HUES48 (cell line): ENCODE data around the gene RBM47.
A peak's percentile ranks its signal among the peaks of the same experiment; 100 is the strongest.
"Not testable (repeated sequence)": the region's sequence is repeated elsewhere in the genome, so short reads cannot be mapped to it uniquely, and the experiment has no call there.

Experiments used
- H3K27ac ChIP-seq: one replicate; pipeline ENCODE4 v1.7.0; 2013; ENCODE audit warnings: low read depth, low read length, inconsistent platforms
- H3K27me3 ChIP-seq: 2 replicates; pipeline ENCODE4 v1.6.1; 2013; ENCODE audit warnings: mild to moderate bottlenecking, low read length; ENCODE audit not compliant: control insufficient read depth, insufficient read depth
- H3K36me3 ChIP-seq: 2 replicates; pipeline ENCODE4 v1.6.1; 2013; ENCODE audit warnings: low read length; ENCODE audit not compliant: control insufficient read depth, insufficient read depth
- H3K4me1 ChIP-seq: 2 replicates; pipeline ENCODE4 v1.6.1; 2013; ENCODE audit warnings: mild to moderate bottlenecking, low read length; ENCODE audit not compliant: control insufficient read depth, insufficient read depth
- H3K4me3 ChIP-seq: 2 replicates; pipeline ENCODE4 v1.5.1; 2013; ENCODE audit warnings: mild to moderate bottlenecking, low read depth, low read length
- H3K9ac ChIP-seq: 2 replicates; pipeline ENCODE4 v1.6.1; 2013; ENCODE audit warnings: mild to moderate bottlenecking, low read depth, low read length, moderate library complexity
- H3K9me3 ChIP-seq: 2 replicates; pipeline ENCODE4 v1.6.1; 2013; ENCODE audit warnings: low read length; ENCODE audit not compliant: control insufficient read depth, insufficient read depth

Gene RBM47

GRCh38 chr4:40406340-40406739, 223.3 kb downstream of the RBM47 start:
- no peak overlapping the region for H3K27ac ChIP-seq
- peaks cover 17% of the 10 kb centered on the region for H3K9me3 ChIP-seq
- H3K4me3 ChIP-seq: no peak overlapping the region
- no peaks in the 10 kb centered on the region for H3K4me1 ChIP-seq
- no peaks in the 10 kb centered on the region for H3K36me3 ChIP-seq
- no peak overlapping the region for H3K9ac ChIP-seq
- no peaks in the 10 kb centered on the region for H3K27me3 ChIP-seq

GRCh38 chr4:40405193-40405592, 224.5 kb downstream of the RBM47 start:
- Histone ChIP-seq H3K9ac (no peak overlapping the region), H3K4me3 (no peak overlapping the region), H3K4me1 (no peaks in the 10 kb centered on the region), H3K9me3 (peaks cover 17% of the 10 kb centered on the region), H3K36me3 (no peaks in the 10 kb centered on the region), H3K27me3 (no peaks in the 10 kb centered on the region), H3K27ac (peak overlapping the region; percentile 29)

GRCh38 chr4:40403081-40403480, 226.6 kb downstream of the RBM47 start:
- H3K9ac ChIP-seq: no peak overlapping the region
- peaks cover 17% of the 10 kb centered on the region for H3K9me3 ChIP-seq
- no peak overlapping the region for H3K4me3 ChIP-seq
- H3K36me3 ChIP-seq: no peaks in the 10 kb centered on the region
- no peaks in the 10 kb centered on the region for H3K4me1 ChIP-seq
- H3K27ac ChIP-seq: no peak overlapping the region
- no peaks in the 10 kb centered on the region for H3K27me3 ChIP-seq

- Histone ChIP-seq H3K9me3 (peaks cover 13% of the 10 kb centered on the region), H3K36me3 (no peaks in the 10 kb centered on the region), H3K27ac (peak overlapping the region; percentile 9), H3K9ac (no peak overlapping the region), H3K27me3 (no peaks in the 10 kb centered on the region), H3K4me1 (no peaks in the 10 kb centered on the region), H3K4me3 (no peak overlapping the region)
Observed at GRCh38 chr4:40402556-40402955, 227.1 kb downstream of the RBM47 start.

GRCh38 chr4:40401631-40402030, 228.0 kb downstream of the RBM47 start:
- Histone ChIP-seq H3K9ac (no peak overlapping the region), H3K4me3 (no peak overlapping the region), H3K4me1 (no peaks in the 10 kb centered on the region), H3K27ac (no peak overlapping the region), H3K27me3 (no peaks in the 10 kb centered on the region), H3K36me3 (no peaks in the 10 kb centered on the region), H3K9me3 (peaks cover 5% of the 10 kb centered on the region)

- Histone ChIP-seq H3K4me1 (peaks cover 5% of the 10 kb centered on the region), H3K9me3 (no peaks in the 10 kb centered on the region), H3K36me3 (no peaks in the 10 kb centered on the region), H3K27ac (no peak overlapping the region), H3K27me3 (no peaks in the 10 kb centered on the region), H3K9ac (no peak overlapping the region), H3K4me3 (no peak overlapping the region)
Observed at GRCh38 chr4:40401096-40401495, 228.6 kb downstream of the RBM47 start.

GRCh38 chr4:40399578-40399977, 230.1 kb downstream of the RBM47 start:
- H3K9ac ChIP-seq: no peak overlapping the region
- peaks cover 10% of the 10 kb centered on the region for H3K4me1 ChIP-seq
- H3K4me3 ChIP-seq: no peak overlapping the region
- H3K9me3 ChIP-seq: no peaks in the 10 kb centered on the region
- no peaks in the 10 kb centered on the region for H3K36me3 ChIP-seq
- H3K27me3 ChIP-seq: no peaks in the 10 kb centered on the region
- H3K27ac ChIP-seq: no peak overlapping the region

- no peak overlapping the region for H3K4me3 ChIP-seq
- H3K36me3 ChIP-seq: no peaks in the 10 kb centered on the region
- H3K9me3 ChIP-seq: no peaks in the 10 kb centered on the region
- H3K27me3 ChIP-seq: no peaks in the 10 kb centered on the region
- peaks cover 10% of the 10 kb centered on the region for H3K4me1 ChIP-seq
- no peak overlapping the region for H3K27ac ChIP-seq
- no peak overlapping the region for H3K9ac ChIP-seq
Observed at GRCh38 chr4:40395908-40396793, 233.5 kb downstream of the RBM47 start.

- Histone ChIP-seq H3K9ac (no peak overlapping the region), H3K27ac (no peak overlapping the region), H3K4me1 (peaks cover 10% of the 10 kb centered on the region), H3K4me3 (no peak overlapping the region), H3K27me3 (no peaks in the 10 kb centered on the region), H3K9me3 (no peaks in the 10 kb centered on the region), H3K36me3 (no peaks in the 10 kb centered on the region)
Observed at GRCh38 chr4:40395166-40395900, 234.3 kb downstream of the RBM47 start.

GRCh38 chr4:40394236-40394635, 235.4 kb downstream of the RBM47 start:
- H3K9me3 ChIP-seq: no peaks in the 10 kb centered on the region
- H3K4me1 ChIP-seq: peaks cover 10% of the 10 kb centered on the region
- no peak overlapping the region for H3K4me3 ChIP-seq
- H3K27me3 ChIP-seq: no peaks in the 10 kb centered on the region
- H3K9ac ChIP-seq: no peak overlapping the region
- no peak overlapping the region for H3K27ac ChIP-seq
- H3K36me3 ChIP-seq: no peaks in the 10 kb centered on the region

GRCh38 chr4:40392241-40392640, 237.4 kb downstream of the RBM47 start:
- H3K9me3 ChIP-seq, H3K36me3 ChIP-seq, H3K4me3 ChIP-seq, H3K27ac ChIP-seq, H3K27me3 ChIP-seq, H3K9ac ChIP-seq, H3K4me1 ChIP-seq: not testable (repeated sequence)
